Measurements from ENCODE around the gene SLC35G3. TPM values are rescaled to one million over a fixed set of nuclear protein-coding genes. Genes with fewer than 3 reads are reported as not detected.

SLC35G3 gene
- total RNA-seq, 1 donor from 2014 or later = not detected

DNA sequence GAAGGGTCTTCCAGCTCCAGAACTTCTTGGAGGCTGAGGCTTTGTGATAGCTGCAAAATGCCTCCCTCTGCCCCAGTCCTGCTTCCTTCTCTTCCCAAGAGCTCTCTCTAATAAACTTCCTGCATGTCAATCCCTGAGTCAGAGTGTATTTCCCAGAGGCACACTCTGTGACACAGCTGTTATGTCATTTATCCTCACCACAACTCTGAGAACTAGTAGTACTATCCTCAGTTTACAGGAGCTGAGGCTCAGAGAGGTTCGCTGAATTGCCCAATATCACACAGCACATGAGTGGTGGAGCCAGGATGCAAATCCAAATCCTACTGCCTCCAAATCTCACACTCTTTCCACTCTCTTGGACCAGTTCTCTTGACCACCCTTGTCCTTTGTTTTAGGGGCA lies 26.5 kb downstream of the SLC35G3 start:
- DNase-seq (ENCODE audit: low read depth, low spot score) = no peak
- Mint-ChIP-seq H3K4me1 (no peaks in the 10 kb centered on the region), H3K36me3 (ENCODE audit: low read depth) (no peaks in the 10 kb centered on the region), H3K27me3 (ENCODE audit: low read depth) (peaks cover 13% of the 10 kb centered on the region), H3K27ac (ENCODE audit: unreplicated experiment) (no peak overlapping the region), H3K4me3 (no peak overlapping the region), H3K9me3 (no peaks in the 10 kb centered on the region)
- TF ChIP-seq, protein P1, sequence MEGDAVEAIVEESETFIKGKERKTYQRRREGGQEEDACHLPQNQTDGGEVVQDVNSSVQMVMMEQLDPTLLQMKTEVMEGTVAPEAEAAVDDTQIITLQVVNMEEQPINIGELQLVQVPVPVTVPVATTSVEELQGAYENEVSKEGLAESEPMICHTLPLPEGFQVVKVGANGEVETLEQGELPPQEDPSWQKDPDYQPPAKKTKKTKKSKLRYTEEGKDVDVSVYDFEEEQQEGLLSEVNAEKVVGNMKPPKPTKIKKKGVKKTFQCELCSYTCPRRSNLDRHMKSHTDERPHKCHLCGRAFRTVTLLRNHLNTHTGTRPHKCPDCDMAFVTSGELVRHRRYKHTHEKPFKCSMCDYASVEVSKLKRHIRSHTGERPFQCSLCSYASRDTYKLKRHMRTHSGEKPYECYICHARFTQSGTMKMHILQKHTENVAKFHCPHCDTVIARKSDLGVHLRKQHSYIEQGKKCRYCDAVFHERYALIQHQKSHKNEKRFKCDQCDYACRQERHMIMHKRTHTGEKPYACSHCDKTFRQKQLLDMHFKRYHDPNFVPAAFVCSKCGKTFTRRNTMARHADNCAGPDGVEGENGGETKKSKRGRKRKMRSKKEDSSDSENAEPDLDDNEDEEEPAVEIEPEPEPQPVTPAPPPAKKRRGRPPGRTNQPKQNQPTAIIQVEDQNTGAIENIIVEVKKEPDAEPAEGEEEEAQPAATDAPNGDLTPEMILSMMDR (conservative IDR thresholded peaks at IDR 0.05) = no peak

DNA sequence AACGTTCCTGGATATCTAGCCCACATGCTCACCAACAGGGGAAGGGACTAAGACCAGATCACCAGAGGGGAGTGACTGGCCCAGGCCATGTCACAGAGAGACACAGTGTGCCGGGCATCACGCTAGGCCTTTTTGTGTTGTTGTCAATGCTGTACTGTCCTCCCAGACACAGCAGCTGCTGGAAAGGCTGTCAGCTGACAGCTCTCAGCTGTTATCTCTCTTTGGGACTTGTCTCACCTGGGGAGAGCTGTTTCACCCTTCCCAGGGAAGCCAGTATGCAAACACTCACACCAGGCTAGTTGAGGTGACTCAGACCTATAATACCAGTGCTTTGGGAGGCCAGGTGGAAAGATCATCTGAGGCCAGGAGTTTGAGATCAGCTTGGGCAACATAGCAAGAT lies 27.1 kb downstream of the SLC35G3 start:
- H3K4me3 Mint-ChIP-seq = no peak overlapping the region
- H3K36me3 Mint-ChIP-seq (ENCODE audit: low read depth) = no peaks in the 10 kb centered on the region
- DNase-seq (ENCODE audit: low read depth, low spot score) = no peak
- H3K4me1 Mint-ChIP-seq = no peaks in the 10 kb centered on the region
- TF ChIP-seq, protein P1 (conservative IDR thresholded peaks at IDR 0.05) = no peak
- H3K27me3 Mint-ChIP-seq (ENCODE audit: low read depth) = peaks cover 16% of the 10 kb centered on the region
- no peaks in the 10 kb centered on the region for H3K9me3 Mint-ChIP-seq
- no peak overlapping the region for H3K27ac Mint-ChIP-seq (ENCODE audit: unreplicated experiment)

DNA sequence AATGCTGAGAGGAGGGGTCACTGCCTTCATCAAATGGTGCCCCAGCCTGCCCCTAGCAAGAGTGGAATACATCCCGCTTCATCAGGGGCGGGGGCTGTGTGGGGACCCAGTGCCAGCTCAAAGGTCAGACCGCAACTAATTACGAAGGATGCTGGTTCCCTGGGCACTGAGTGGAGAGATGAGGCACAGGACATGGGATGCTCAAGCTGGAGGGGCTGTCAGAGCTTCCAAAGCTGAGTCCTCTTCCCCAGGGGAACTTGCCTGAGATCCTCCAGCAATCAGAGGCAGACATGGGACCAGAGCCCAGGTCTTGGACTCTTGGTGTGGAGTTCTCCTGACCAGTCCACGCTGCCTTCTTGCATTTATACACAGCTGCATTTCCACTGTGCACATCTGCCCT lies 27.7 kb downstream of the SLC35G3 start:
- Mint-ChIP-seq H3K27me3 (ENCODE audit: low read depth) (peaks cover 19% of the 10 kb centered on the region), H3K4me1 (no peaks in the 10 kb centered on the region), H3K9me3 (no peaks in the 10 kb centered on the region), H3K4me3 (no peak overlapping the region), H3K27ac (ENCODE audit: unreplicated experiment) (no peak overlapping the region), H3K36me3 (ENCODE audit: low read depth) (no peaks in the 10 kb centered on the region)
- DNase-seq (ENCODE audit: low read depth, low spot score) = no peak
- TF ChIP-seq, protein P1 (conservative IDR thresholded peaks at IDR 0.05) = no peak

DNA sequence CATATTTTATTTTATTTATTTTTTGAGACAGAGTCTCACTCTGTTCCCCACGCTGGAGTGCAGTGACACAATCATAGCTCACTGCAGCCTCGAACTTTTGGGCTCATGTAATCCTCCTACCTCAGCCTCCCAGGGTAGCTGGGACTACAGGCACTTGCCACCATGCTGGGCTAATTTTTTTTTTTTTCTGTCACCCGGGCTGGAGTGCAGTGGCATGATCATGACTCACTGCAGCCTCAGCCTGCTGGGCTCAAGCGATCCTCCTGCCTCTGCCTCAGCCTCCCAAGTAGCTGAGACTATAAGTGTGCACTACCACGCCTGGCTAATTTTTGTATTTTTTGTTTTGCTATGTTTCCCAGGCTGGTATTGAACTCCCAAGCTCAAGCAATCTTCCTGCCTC lies 29.5 kb downstream of the SLC35G3 start:
- Mint-ChIP-seq H3K4me3 (no peak overlapping the region), H3K36me3 (ENCODE audit: low read depth) (no peaks in the 10 kb centered on the region), H3K27me3 (ENCODE audit: low read depth) (peaks cover 34% of the 10 kb centered on the region), H3K9me3 (no peaks in the 10 kb centered on the region), H3K4me1 (no peaks in the 10 kb centered on the region), H3K27ac (ENCODE audit: unreplicated experiment) (no peak overlapping the region)
- TF ChIP-seq, protein P1 (conservative IDR thresholded peaks at IDR 0.05) = no peak
- DNase-seq (ENCODE audit: low read depth, low spot score) = no peak

DNA sequence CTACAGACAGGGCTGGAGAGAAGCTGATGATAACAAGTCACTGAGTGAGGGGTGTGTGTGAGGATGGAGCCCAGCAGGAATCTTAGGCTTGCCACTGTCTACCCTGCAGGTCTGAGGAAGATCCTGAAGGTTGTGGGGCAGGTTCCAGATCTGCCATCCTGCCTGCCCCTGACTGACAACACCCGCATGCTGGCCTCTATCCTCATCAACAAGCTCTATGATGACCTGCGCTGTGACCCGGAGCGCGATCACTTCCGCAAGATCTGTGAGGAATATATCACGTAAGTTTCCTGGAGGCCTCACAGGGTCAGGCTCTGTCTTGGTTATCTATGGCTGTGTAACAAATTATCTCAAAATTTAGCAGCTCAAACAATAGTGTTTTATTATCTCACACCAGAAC lies 30.3 kb downstream of the SLC35G3 start:
- Mint-ChIP-seq H3K36me3 (ENCODE audit: low read depth) (no peaks in the 10 kb centered on the region), H3K4me3 (no peak overlapping the region), H3K27ac (ENCODE audit: unreplicated experiment) (no peak overlapping the region), H3K9me3 (no peaks in the 10 kb centered on the region), H3K4me1 (no peaks in the 10 kb centered on the region), H3K27me3 (ENCODE audit: low read depth) (peaks cover 39% of the 10 kb centered on the region)
- TF ChIP-seq, protein P1 (conservative IDR thresholded peaks at IDR 0.05) = no peak
- DNase-seq (ENCODE audit: low read depth, low spot score) = no peak

DNA sequence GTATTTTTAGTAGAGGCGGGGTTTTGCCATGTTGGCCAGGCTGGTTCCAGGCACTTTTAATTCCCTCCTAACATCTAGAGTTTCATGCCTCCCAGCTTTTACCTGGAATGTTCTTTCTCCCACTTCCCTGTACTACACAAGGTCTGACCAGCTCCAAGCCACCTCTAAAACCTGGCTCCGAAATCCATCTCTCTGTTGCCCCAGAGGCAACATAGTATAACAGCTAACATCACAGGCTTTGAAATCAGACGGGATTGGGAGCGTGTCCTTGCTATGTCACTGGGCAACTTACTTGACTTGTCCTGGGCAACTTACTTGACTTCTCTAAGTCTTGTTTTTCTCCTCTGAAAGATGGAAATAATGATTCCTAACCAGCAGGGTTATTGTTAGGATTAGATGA lies 31.4 kb downstream of the SLC35G3 start:
- Mint-ChIP-seq H3K9me3 (no peaks in the 10 kb centered on the region), H3K4me3 (no peak overlapping the region), H3K36me3 (ENCODE audit: low read depth) (no peaks in the 10 kb centered on the region), H3K27me3 (ENCODE audit: low read depth) (peaks cover 41% of the 10 kb centered on the region), H3K4me1 (no peaks in the 10 kb centered on the region), H3K27ac (ENCODE audit: unreplicated experiment) (no peak overlapping the region)
- no peak for DNase-seq (ENCODE audit: low read depth, low spot score)
- TF ChIP-seq, protein P1 (conservative IDR thresholded peaks at IDR 0.05) = no peak
